GM23248 (cell line): ENCODE measurements around the gene SLC9A9.
"Not testable (repeated sequence)": the region's sequence is repeated elsewhere in the genome, so short reads cannot be mapped to it uniquely, and the experiment has no call there.

Experiments
- EZH2 ChIP-seq: fragments of 200-600 bp; sonication (generic); IDR thresholded peaks from 2 replicates; pipeline ENCODE4 v1.6.1; 2018; ENCODE audit warnings: antibody characterized with exemption, mild to moderate bottlenecking; ENCODE audit not compliant: insufficient read depth, poor library complexity, severe bottlenecking
- EZH2phosphoT487 ChIP-seq: fragments of 200-600 bp; sonication (generic); IDR thresholded peaks from 2 replicates; pipeline ENCODE4 v1.6.1; 2018; ENCODE audit warnings: antibody characterized with exemption, moderate library complexity, mild to moderate bottlenecking, low read depth; ENCODE audit not compliant: insufficient read depth

DNA sequence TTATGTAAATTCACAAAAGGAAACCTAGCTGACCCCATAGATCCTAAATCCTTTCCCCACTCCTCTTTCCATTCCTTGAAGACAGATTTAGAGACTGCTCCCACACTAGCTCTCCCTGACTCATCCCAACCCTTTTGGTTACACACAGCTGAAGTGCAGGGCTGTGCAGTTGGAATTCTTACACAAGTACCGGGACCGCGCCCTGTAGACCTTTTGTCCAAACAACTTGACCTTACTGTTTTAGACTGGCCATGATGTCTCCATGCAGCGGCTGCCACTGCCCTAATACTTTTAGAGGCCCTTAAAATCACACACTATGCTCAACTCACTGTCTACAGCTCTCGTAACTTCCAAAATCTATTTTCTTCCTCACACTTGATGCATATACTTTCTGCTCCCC is 47.2 kb downstream of the SLC9A9 start:
- TF ChIP-seq EZH2phosphoT487, EZH2: not testable (repeated sequence)
